Fibroblast of villous mesenchyme (primary cell): ENCODE results near the gene TES. TPM values are rescaled to one million over a fixed set of nuclear protein-coding genes. Genes with fewer than 3 reads are reported as not detected.
A peak's percentile ranks its signal among the peaks of the same experiment; 100 is the strongest.

Experiments used
- DNase-seq: peaks from one replicate; pipeline ENCODE4 v3.0.0-alpha.2; 2010; ENCODE audit warnings: low read depth
- H3K4me3 ChIP-seq: 2 replicates; pipeline ENCODE4 v1.5.1; 2011; ENCODE audit warnings: low read depth, mild to moderate bottlenecking, low read length
- total RNA-seq: library from RNA; depleted of rRNA; stranded (reverse); fragments of >200 nt; gene quantifications from 2 replicates; pipeline ENCODE4 v1.2.3, GENCODE V29; 2012
- TF ChIP-seq, protein P1 (sequence below): IDR thresholded peaks from 2 replicates; pipeline ENCODE4 v1.5.1; 2012; ENCODE audit warnings: low read depth, mild to moderate bottlenecking, low read length; ENCODE audit not compliant: insufficient read depth

Gene TES
- total RNA-seq, 1 donor = 93.3 TPM

DNA sequence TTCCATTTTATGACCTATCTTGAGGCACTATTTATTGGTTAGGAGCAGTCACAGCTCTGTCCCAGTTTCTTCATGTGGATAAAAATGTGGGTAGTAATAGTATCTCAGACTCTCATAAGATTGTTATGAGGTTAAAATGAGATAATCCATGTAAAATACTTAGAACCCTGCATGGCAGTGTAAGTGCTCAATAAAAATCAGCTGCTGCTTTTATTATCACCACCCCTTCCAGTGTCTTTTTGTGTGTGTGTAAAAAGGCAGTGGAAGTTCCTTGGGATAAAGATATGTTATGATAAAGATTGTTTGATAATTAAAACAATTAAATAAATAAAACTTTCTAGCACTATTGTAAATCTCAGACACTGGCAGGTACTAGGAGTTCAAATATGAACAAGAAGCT, 15.5 kb downstream of the TES start:
- DNase-seq = no peak
- TF ChIP-seq, protein P1, sequence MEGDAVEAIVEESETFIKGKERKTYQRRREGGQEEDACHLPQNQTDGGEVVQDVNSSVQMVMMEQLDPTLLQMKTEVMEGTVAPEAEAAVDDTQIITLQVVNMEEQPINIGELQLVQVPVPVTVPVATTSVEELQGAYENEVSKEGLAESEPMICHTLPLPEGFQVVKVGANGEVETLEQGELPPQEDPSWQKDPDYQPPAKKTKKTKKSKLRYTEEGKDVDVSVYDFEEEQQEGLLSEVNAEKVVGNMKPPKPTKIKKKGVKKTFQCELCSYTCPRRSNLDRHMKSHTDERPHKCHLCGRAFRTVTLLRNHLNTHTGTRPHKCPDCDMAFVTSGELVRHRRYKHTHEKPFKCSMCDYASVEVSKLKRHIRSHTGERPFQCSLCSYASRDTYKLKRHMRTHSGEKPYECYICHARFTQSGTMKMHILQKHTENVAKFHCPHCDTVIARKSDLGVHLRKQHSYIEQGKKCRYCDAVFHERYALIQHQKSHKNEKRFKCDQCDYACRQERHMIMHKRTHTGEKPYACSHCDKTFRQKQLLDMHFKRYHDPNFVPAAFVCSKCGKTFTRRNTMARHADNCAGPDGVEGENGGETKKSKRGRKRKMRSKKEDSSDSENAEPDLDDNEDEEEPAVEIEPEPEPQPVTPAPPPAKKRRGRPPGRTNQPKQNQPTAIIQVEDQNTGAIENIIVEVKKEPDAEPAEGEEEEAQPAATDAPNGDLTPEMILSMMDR = no peak
- H3K4me3 ChIP-seq = no peak overlapping the region

DNA sequence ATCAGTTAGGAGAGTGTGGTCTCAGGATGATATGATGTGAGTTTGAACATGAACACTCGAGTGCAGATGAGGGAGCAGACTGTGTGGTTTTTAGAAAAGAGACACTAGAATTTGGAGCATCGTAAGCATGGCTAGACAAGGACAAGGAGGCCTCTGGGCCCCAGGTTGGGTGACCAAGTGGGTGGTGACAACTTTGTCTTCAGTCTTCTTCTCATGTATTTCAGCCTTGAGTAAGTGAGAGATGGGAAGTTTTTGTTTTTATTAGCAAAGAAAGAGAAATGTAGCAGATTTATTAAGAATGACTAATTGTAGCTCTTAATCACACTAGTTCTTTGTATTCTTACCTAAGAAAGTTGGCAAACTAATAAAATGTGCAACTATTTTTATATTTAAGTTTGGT, 16.3 kb downstream of the TES start:
- no peak for DNase-seq
- TF ChIP-seq, protein P1 = no peak
- H3K4me3 ChIP-seq = no peak overlapping the region

DNA sequence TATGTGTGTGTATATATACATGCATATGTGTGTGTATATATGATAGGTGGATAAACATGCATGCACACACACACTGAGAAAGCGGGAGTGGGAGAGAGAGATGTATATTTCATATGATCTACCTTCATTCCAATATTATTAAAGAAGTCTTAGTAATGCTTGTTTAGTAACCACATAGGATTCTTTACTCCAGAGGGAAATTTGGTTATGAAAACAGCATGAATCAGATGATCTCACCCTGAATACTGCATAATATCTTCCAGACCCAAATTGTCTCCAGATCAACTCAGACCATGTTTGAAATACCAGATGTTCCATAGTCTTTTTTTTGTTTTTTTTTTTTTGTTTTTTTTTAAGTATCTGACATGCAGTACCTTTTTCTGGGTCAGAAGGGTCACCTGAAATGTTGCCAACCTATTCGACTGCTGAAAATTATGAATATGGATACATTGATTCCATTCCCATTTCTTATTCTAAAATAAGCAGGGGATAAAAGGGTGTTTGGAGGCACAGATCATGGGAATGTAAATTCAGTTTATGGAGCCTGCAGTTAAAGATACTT, 17.4 kb downstream of the TES start:
- TF ChIP-seq, protein P1 = no peak
- H3K4me3 ChIP-seq = no peak overlapping the region
- peak; percentile 73 for DNase-seq

DNA sequence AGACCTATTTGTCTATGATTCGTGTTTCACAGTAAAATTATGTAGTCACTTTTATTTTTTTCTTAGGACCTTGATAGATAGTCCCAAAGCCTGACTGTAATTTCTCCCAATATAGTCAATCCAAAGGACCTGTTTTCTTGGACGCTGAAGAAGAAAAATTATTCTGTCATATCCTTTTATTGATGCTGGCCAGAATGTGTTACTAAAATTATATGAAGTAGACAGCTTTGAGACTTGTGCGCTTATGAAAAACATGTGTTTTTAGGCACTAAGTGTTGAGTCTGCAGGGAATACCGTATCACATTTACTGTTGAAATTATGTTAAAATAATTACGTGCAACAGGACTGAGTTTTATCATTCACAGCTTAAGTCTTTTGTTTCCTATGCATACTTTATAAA, 17.9 kb downstream of the TES start:
- TF ChIP-seq, protein P1 = no peak
- no peak for DNase-seq
- no peak overlapping the region for H3K4me3 ChIP-seq

DNA sequence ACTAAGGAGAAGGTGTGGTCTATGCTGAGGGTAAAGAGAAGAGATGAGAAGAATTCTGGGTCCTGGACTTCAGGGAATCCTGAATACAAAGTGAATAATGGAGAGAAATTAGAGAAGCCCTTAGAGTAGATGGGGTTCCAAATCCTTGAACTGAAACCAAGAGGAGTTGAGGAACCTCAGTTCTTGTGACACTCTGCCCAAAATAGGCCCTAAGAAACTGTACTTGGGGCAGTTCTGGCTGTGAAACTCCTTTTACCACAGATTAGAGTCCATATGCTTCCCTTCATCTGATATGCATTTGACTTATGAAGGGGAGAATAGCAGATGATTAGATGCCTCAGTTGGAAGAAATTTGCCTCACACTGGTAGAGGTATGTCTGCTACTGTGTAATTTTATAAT, 19.0 kb downstream of the TES start:
- TF ChIP-seq, protein P1 = no peak
- no peak overlapping the region for H3K4me3 ChIP-seq
- no peak for DNase-seq

DNA sequence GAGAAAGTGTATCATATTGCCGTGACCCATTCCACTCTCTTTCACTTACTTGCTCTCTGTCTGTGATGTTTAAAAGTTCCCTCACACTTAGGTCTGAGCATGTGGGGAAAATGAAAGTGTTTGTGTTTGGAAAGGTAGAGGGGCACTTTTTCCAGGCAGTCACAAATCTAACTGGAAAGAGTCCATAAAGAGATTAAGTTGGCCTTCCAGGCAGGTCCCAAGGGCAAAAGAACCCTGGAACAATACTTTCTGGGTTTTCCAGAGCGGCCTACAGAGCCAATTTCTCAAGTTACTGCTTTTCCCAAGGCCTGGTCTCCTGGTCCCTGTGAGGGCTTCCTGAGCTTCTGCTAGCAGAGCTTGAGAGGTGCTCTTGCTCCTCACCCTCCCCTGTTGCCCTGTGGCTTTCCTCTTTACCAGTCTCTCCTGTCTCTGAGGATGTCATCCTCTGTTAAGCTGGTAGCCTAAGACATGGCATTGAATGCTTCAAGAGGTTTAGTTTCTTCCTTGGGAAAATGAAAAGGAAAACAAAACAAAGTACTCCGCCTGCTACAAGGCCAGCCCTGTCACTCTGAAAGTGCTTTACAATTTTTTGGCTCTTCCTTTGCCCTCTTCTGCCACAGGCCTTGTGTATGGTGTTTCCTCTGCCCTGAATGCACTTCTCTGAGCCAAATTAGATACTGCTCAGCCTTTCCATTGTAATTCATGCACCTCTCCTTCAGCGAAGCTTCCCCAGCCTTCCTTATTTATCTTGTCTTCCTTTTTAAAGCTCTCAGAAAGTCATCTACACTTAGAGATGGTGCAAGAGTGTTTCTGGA, 20.1 kb downstream of the TES start:
- TF ChIP-seq, protein P1 = no peak
- no peak overlapping the region for H3K4me3 ChIP-seq
- DNase-seq = peak; percentile 41
